Neural cell (in vitro differentiated cells): ENCODE results near the gene TAOK3. TPM values are rescaled to one million over a fixed set of nuclear protein-coding genes. Genes with fewer than 3 reads are reported as not detected.

ENCODE experiments used
- H2AFZ ChIP-seq: fragments of 200-600, 300-800 bp; sonication (generic), shearing (Covaris generic); 2 replicates; pipeline ENCODE4 v1.6.0; 2014; ENCODE audit warnings: low read depth, mild to moderate bottlenecking, antibody characterized with exemption, low read length, moderate library complexity
- H3F3A ChIP-seq: fragments of 200-600 bp; shearing (Covaris generic); 2 replicates; pipeline ENCODE4 v1.6.1; 2016; ENCODE audit warnings: mild to moderate bottlenecking, moderate library complexity, mixed read lengths, antibody characterized with exemption, low read length; ENCODE audit not compliant: insufficient read depth, poor library complexity, severe bottlenecking
- H3K27ac ChIP-seq: fragments of 200-600, 300-800 bp; sonication (generic), shearing (Covaris generic); 2 replicates; pipeline ENCODE4 v1.5.1; 2014; ENCODE audit warnings: mild to moderate bottlenecking, low read length, moderate library complexity
- H3K27me3 ChIP-seq: fragments of 300-800, 200-600 bp; sonication (generic), shearing (Covaris generic); 2 replicates; pipeline ENCODE4 v1.6.0; 2014; ENCODE audit warnings: mild to moderate bottlenecking, low read depth, low read length, moderate library complexity; ENCODE audit not compliant: insufficient read depth
- H3K36me3 ChIP-seq: fragments of 300-800, 200-600 bp; sonication (generic), shearing (Covaris generic); 2 replicates; pipeline ENCODE4 v1.5.1; 2014; ENCODE audit warnings: mild to moderate bottlenecking, antibody characterized with exemption, low read length, moderate library complexity; ENCODE audit not compliant: insufficient read depth
- H3K4me2 ChIP-seq: fragments of 300-800, 200-600 bp; sonication (generic), shearing (Covaris generic); 2 replicates; pipeline ENCODE4 v1.6.0; 2014; ENCODE audit warnings: mild to moderate bottlenecking, low read length
- H3K4me3 ChIP-seq: fragments of 300-800, 200-600 bp; sonication (generic), shearing (Covaris generic); 2 replicates; pipeline ENCODE4 v1.5.1; 2014; ENCODE audit warnings: mild to moderate bottlenecking, low read length, moderate library complexity
- H3K79me2 ChIP-seq: fragments of 200-600 bp; shearing (Covaris generic); replicated peaks from 2 replicates; pipeline ENCODE4 v1.6.0; 2014; ENCODE audit warnings: mild to moderate bottlenecking, low read length, moderate library complexity; ENCODE audit not compliant: insufficient read depth
- H3K9ac ChIP-seq: fragments of 300-800, 200-600 bp; sonication (generic), shearing (Covaris generic); 2 replicates; pipeline ENCODE4 v1.6.1; 2016; ENCODE audit warnings: mild to moderate bottlenecking, low read length, mixed read lengths
- H3K9me2 ChIP-seq: fragments of 200-600 bp; shearing (Covaris generic); 2 replicates; pipeline ENCODE4 v1.6.1; 2016; ENCODE audit warnings: mild to moderate bottlenecking, low read length, mixed read lengths; ENCODE audit not compliant: insufficient read depth
- H3K9me3 ChIP-seq: fragments of 200-600, 300-800 bp; sonication (generic), shearing (Covaris generic); 2 replicates; pipeline ENCODE4 v1.6.1; 2016; ENCODE audit warnings: mild to moderate bottlenecking, mixed run types, low read length, moderate library complexity, mixed read lengths
- H4K20me1 ChIP-seq: fragments of 200-600 bp; shearing (Covaris generic); 2 replicates; pipeline ENCODE4 v1.6.1; 2016; ENCODE audit warnings: mild to moderate bottlenecking, mixed run types; ENCODE audit not compliant: insufficient read depth
- EP300 ChIP-seq: fragments of 450-650 bp; conservative IDR thresholded peaks from 2 replicates; pipeline ENCODE4 v1.6.1; 2014; ENCODE audit warnings: antibody characterized with exemption, mild to moderate bottlenecking, moderate library complexity; ENCODE audit not compliant: poor library complexity, severe bottlenecking
- EZH2 ChIP-seq: fragments of 200-600, 300-800 bp; shearing (Covaris generic), sonication (generic); IDR thresholded peaks from 2 replicates; pipeline ENCODE4 v1.6.1; 2014; ENCODE audit warnings: antibody characterized with exemption, low read length, borderline replicate concordance, mild to moderate bottlenecking; ENCODE audit not compliant: insufficient read depth, poor library complexity, severe bottlenecking
- MXI1 ChIP-seq: fragments of 450-650 bp; conservative IDR thresholded peaks from 2 replicates; pipeline ENCODE4 v1.6.1; 2014; ENCODE audit warnings: antibody characterized with exemption, mild to moderate bottlenecking; ENCODE audit not compliant: poor library complexity, severe bottlenecking
- POLR2AphosphoS5 ChIP-seq: IDR thresholded peaks from 2 replicates; pipeline ENCODE4 v1.6.1; 2012
- RAD21 ChIP-seq: fragments of 450-650 bp; conservative IDR thresholded peaks from 2 replicates; pipeline ENCODE4 v1.6.1; 2014; ENCODE audit warnings: antibody characterized with exemption, mild to moderate bottlenecking, moderate library complexity
- REST ChIP-seq: IDR thresholded peaks from 2 replicates; pipeline ENCODE4 v1.6.1; 2012; ENCODE audit warnings: borderline replicate concordance
- SMC3 ChIP-seq: fragments of 450-650 bp; conservative IDR thresholded peaks from 2 replicates; pipeline ENCODE4 v1.6.1; 2014; ENCODE audit warnings: antibody characterized with exemption, mild to moderate bottlenecking, moderate library complexity; ENCODE audit not compliant: poor library complexity
- TAF1 ChIP-seq: IDR thresholded peaks from 2 replicates; pipeline ENCODE4 v1.6.1; 2012; ENCODE audit warnings: low read depth
- polyA plus RNA-seq: library from polyadenylated mRNA; depleted of rRNA; stranded (reverse); fragments of >200 nt; gene quantifications from 2 replicates; pipeline ENCODE4 v1.2.3, GENCODE V29; 2014
- TF ChIP-seq, protein P1 (sequence below): fragments of 450-650 bp; IDR thresholded peaks from 2 replicates; pipeline ENCODE4 v1.5.1; 2014; ENCODE audit warnings: antibody characterized with exemption, mild to moderate bottlenecking, moderate library complexity; ENCODE audit not compliant: poor library complexity, severe bottlenecking

TAOK3 gene
- polyA plus RNA-seq, 1 donor from 2014 or later = 148 TPM

DNA sequence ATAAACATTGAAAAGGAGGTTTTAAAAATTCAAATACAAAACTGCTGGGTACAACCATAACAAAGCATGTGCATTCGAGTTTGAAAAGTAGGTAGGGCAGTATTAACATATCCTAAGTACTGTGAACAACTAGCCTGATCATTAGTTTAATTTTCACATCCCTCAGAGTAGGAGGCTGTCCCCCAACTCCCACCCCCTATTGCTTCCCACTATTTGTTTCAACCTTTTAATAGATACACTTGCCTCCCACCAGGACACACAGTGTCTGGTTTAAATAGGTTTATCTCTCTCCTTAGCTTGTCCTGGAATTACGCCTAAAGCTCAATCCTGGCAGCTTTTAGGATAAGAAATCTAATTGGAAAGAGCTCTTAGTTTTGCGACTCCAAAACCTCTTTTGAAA, 2.1 kb downstream of the TAOK3 start:
- Histone ChIP-seq H3K9me3 (no peaks in the 10 kb centered on the region), H3K79me2 (no peaks in the 10 kb centered on the region), H3K27me3 (peaks cover 25% of the 10 kb centered on the region), H4K20me1 (no peaks in the 10 kb centered on the region), H3K4me2 (no peak overlapping the region), H3K9me2 (no peaks in the 10 kb centered on the region), H3K36me3 (no peaks in the 10 kb centered on the region), H3K9ac (no peak overlapping the region), H3K27ac (no peak overlapping the region), H3F3A (no peaks in the 10 kb centered on the region), H3K4me3 (peak overlapping the region; percentile 91), H2AFZ (no peak overlapping the region)
- no peak for TF ChIP-seq RAD21
- TF ChIP-seq, protein P1, sequence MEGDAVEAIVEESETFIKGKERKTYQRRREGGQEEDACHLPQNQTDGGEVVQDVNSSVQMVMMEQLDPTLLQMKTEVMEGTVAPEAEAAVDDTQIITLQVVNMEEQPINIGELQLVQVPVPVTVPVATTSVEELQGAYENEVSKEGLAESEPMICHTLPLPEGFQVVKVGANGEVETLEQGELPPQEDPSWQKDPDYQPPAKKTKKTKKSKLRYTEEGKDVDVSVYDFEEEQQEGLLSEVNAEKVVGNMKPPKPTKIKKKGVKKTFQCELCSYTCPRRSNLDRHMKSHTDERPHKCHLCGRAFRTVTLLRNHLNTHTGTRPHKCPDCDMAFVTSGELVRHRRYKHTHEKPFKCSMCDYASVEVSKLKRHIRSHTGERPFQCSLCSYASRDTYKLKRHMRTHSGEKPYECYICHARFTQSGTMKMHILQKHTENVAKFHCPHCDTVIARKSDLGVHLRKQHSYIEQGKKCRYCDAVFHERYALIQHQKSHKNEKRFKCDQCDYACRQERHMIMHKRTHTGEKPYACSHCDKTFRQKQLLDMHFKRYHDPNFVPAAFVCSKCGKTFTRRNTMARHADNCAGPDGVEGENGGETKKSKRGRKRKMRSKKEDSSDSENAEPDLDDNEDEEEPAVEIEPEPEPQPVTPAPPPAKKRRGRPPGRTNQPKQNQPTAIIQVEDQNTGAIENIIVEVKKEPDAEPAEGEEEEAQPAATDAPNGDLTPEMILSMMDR = no peak

DNA sequence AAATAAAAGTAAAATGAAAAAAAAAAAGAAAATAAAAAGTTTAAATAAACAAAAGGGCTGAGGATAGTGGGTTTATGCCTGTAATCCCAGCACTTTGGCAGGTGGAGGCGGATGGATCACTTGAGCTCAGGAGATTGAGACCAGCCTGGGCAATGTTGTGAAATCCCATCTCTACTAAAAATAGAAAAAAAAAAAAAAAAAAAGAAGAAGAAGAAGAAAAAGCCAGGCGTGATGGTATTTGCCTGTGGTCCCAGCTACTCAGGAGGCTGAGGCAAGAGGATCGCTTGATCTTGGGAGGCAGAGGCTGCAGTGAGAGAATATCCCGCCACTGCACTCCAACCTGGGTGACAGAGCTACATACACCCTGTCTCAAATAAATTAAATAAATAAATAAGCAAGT, 3.9 kb downstream of the TAOK3 start:
- Histone ChIP-seq H3K27me3 (peaks cover 25% of the 10 kb centered on the region), H2AFZ (no peak overlapping the region), H3K9ac (no peak overlapping the region), H3K4me3 (no peak overlapping the region), H3K9me3 (no peaks in the 10 kb centered on the region), H3K9me2 (no peaks in the 10 kb centered on the region), H3K4me2 (no peak overlapping the region), H3K27ac (no peak overlapping the region), H3K79me2 (no peaks in the 10 kb centered on the region), H4K20me1 (no peaks in the 10 kb centered on the region), H3F3A (no peaks in the 10 kb centered on the region), H3K36me3 (no peaks in the 10 kb centered on the region)
- no peak for TF ChIP-seq EP300
- no peak for TF ChIP-seq POLR2AphosphoS5
- no peak for TF ChIP-seq TAF1
- TF ChIP-seq, protein P1 = no peak
- no peak for TF ChIP-seq SMC3
- TF ChIP-seq MXI1 = no peak
- no peak for TF ChIP-seq REST
- TF ChIP-seq EZH2 = no peak
- TF ChIP-seq RAD21 = no peak
